ENCODE measurements around the gene MBD1.
"Not testable (repeated sequence)": the region's sequence is repeated elsewhere in the genome, so short reads cannot be mapped to it uniquely, and the experiment has no call there.

Gene MBD1

GRCh38 chr18:50297621-50298442 lies 16.5 kb upstream of the MBD1 start:
- peak; percentile 31 to 54 for DNase-seq (ENCODE audit: low read depth in 2 of 2)

DNA sequence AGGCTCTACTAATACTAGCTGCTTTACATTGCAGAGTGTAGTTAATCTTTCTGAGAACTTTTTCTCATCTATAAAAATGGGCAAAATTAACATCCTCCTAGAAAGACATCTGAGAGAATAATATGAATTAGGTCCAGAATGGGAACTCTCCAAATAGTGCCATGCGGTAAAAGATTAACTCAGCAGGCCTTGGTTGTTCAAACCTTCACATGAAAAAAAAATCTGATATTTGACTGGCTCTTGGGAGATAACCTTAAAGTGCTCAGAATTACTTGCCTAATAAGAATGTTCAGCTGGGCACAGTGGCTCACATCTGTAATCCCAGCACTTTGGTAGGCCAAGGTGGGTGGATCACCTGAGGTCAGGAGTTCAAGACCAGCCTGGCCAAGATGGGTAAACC lies 11.7 kb upstream of the MBD1 start:
- DNase-seq (ENCODE audit: low read depth in 2 of 2) = no peak

GRCh38 chr18:50289108-50289443 lies 7.8 kb upstream of the MBD1 start:
- no peak for DNase-seq (ENCODE audit: low read depth in 2 of 2)

GRCh38 chr18:50288348-50289107 lies 7.2 kb upstream of the MBD1 start:
- DNase-seq (ENCODE audit: low read depth in 2 of 2) = not testable (repeated sequence)

DNA sequence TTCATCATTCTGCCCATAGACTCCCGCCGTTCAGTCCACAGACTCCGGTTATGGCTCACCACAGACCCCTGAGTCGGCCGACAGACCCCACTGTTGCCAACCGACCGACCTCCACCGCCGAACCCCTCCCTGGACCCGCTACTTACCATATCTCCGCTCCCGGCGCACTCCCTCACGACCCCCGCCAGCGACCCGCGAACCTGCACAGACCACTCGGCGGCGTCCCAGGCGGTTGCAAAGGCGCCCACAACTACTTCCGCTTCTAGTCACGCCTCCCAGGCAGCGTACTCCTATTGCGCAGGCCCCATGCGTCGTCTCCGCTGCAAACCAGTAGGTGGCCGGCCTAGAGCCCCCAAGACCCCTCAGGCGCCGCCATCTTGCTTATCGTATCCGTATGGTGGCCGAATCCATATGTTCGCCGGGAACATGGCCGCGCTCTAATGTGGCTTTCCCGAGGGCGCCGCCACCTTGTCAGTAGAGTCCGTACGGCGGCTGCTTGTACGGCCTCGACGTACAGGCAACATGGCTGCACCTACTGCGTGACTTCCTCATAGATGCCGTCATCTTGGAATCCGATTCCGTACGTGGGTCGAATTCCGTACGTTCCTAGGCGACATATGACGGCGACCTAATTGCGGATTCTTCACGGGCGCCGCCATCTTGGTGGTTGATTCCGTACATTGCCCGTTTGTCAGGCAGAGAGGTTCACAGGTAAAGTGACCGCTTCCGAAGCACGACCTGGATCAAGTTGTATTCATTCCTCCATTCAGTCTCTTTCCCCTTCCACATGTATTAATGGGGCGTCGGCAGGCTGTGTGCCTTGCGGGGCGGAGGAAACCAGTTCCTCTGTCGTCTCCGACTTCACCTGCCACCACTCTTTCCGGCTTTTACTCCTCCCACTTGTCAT lies 6.4 kb upstream of the MBD1 start, which contains the start of gene CXXC1:
CXXC1 (minus strand) TSS at position 252 of the 907 bp plus-strand sequence; CDS start at position 149, 103 bp downstream.
- DNase-seq (ENCODE audit: low read depth in 2 of 2) = peak; percentile 91 to 92

GRCh38 chr18:50287028-50287440 lies 5.7 kb upstream of the MBD1 start:
- no peak for DNase-seq (ENCODE audit: low read depth in 2 of 2)

DNA sequence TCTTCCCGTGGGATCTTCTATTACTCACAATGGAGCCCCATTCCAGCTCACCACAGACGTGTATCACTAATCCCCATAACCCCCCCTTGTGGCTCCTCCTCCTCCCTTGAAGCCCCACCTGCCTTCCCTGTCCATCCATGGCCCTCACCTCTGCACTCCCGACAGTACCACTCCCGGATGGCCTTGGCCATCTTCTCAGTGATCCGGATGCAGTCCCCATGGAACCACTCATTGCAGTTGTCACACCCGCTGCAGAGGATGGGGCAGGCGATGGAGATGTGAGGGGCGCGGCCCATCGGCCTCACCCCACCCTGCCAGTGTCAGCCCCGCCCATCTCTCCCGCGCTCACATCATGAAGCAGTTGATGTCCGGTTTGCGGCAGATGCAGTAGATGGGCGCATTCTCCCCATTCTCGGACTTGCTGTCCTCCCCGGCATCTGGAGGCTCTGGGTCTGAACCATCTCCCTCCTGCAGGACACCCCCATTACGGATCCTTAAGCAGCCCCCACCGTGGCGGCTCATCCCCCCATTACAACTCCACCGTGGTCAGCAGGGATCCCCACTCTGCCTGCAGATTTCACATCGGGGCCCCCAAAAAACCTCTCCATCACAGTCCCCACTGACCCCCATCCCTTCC lies 5.2 kb upstream of the MBD1 start:
- no peak for DNase-seq (ENCODE audit: low read depth in 2 of 2)

- DNase-seq (ENCODE audit: low read depth in 2 of 2) = no peak
These were observed 4.5 kb upstream of the MBD1 start for GRCh38 chr18:50285631-50286321.

GRCh38 chr18:50285071-50285470 lies 3.7 kb upstream of the MBD1 start:
- DNase-seq (ENCODE audit: low read depth in 2 of 2) = no peak

DNA sequence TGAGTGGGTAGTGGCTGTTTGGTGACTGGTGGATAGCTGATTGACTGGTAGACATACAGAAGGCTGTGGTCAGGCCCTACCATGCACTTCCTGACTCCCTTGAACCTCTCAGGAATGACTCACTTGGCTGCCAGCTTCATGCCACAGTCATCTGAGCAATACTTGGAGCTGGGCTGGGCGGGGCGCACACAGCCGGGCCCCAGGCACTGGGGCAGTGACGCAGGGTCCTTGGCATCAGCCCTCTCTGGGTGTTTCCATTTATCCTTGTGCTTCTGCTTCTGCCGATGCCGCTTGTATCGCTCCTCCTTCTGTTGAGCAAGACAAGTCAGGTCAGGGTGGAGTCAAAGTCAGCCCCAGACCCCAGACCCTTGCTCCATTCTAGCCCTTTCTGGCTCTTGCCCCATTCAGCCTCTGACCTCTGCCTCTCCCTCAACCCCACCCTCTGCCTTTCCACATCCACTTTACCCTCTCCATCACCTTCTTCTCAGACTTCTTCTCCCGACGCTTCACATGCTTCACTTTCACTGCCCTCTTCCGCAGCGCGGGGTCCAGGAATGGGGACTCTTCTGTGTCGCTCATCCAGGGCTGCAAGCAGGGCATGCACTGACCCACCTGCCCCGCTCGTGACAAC lies 3.0 kb upstream of the MBD1 start:
- no peak for DNase-seq (ENCODE audit: low read depth in 2 of 2)

DNA sequence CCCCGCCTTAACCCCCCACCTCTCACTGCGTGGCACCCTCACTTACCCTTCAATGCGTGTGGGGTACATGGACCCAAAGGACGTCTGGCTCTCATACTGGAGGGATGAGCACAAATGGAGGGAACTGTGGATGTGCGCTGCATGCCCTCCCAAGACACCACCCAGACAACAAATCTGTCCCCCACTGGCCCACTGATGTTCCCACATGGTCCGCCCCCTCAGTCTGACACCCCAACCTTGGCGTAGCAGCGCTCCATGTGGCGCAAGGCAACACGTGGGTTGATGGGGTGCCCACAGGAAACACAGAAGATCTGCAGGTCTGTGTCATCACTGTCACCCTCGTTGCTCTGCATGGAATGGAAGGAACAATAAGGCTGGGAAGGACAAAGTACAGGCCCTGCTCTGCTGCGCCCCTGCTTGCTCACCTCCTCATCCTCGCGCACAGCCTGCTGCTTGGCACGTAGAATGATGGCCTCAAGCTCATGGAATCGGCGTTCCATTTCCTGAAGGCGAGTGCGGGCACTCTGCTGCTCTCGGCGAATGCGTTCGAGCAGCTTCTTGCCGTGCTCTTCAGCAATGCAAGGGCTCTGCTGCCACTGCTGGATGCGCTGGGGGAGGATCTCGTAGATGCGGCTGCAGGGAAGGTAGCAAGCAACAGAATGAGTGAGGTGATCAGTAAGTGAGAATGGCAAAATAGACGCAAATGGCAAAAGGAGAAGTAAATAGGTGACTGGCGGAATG lies 2.3 kb upstream of the MBD1 start:
- DNase-seq (ENCODE audit: low read depth in 2 of 2) = no peak

GRCh38 chr18:50282521-50283335 lies 1.4 kb upstream of the MBD1 start:
- no peak for DNase-seq (ENCODE audit: low read depth in 2 of 2)

- DNase-seq (ENCODE audit: low read depth in 2 of 2) = no peak
These were observed 723 bp upstream of the MBD1 start for GRCh38 chr18:50281972-50282520.

DNA sequence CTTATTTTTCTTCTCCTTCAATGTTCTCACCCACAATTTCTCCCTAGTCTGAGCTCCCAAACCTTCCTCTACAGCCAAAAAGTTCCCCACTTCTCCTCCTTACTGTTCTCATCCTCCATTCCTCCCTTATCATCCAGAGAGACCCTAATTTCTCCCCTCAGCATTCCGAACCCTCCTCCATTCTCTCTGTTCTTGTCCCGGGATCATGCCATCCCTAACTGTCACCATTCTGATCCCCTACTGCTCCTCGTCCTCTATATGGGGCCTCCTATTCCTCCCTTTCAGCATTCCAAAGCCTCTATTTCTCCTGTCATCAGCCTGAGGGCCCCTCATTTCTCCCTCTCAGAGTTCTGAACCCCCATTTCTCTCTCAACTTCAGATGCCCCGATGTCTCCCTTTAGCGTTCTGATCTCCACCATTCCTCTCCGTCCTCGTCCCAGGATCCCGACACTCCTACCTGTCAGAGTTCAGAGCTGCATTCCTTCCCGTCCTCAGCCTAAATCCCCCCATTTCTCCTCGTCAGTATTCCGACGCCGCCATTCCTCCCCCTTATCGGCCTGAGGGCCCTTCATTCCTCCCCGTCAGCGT lies 522 bp downstream of the MBD1 start:
- DNase-seq (ENCODE audit: low read depth in 2 of 2) = no peak

- DNase-seq (ENCODE audit: low read depth in 2 of 2) = no peak
These were observed 1.6 kb downstream of the MBD1 start for GRCh38 chr18:50279752-50280151.

GRCh38 chr18:50277942-50278341 lies 3.4 kb downstream of the MBD1 start:
- DNase-seq (ENCODE audit: low read depth in 2 of 2) = no peak

GRCh38 chr18:50276452-50276851 lies 4.9 kb downstream of the MBD1 start:
- no peak for DNase-seq (ENCODE audit: low read depth in 2 of 2)

DNA sequence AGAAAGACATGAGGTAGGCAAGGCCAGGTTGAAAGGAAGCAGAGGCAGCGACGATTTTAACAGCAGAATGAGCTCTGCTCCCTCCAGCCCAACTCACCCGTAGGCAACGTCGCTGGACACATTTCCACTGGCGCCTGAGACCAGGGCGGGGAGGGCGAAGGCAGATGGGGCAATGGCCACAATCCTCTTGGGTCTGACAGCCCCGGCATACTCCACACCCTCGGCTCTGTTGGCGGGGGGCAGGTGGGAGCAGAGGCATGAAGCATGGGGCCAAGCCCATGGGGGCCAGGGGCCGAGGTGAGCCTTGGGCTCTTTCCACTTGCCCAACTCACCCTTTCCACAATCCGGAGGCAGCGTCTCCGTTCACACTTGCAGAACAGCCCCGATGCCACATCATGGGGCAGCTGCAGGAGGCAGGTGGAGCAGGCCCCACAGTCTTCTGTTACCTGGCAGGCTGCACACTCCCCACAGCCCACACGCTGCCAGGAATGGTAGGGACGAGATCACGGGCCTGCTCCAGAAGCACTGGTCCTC lies 5.8 kb downstream of the MBD1 start:
- DNase-seq (ENCODE audit: low read depth in 2 of 2) = no peak

Measured in activated CD4-positive, alpha-beta T cell treated with anti-CD3 and anti-CD28 coated beads for 24 hours (primary cell).